ENCODE data around the gene FAAP20.

GRCh38 chr1:2150801-2151200 lies 43.8 kb downstream of the FAAP20 start:
- TF ChIP-seq YY1 (IDR thresholded peaks at IDR 0.05; ENCODE audit: insufficient read depth, insufficient read length) (no peak), ZNF274 (IDR thresholded peaks at IDR 0.05; ENCODE audit: low read depth, low read length) (no peak), SUZ12 (IDR thresholded peaks at IDR 0.05; ENCODE audit: extremely low read depth, insufficient read depth, insufficient read length) (no peak)
